NCI-H1417 (cell line): ENCODE data around the gene UMPS.
"Not testable (repeated sequence)": the region's sequence is repeated elsewhere in the genome, so short reads cannot be mapped to it uniquely, and the experiment has no call there.

ENCODE experiments used
- DNase-seq, 3 experiments: peaks; one replicate each; lab custom pipeline; 2025; lab: John Stamatoyannopoulos, UW

The UMPS gene

DNA sequence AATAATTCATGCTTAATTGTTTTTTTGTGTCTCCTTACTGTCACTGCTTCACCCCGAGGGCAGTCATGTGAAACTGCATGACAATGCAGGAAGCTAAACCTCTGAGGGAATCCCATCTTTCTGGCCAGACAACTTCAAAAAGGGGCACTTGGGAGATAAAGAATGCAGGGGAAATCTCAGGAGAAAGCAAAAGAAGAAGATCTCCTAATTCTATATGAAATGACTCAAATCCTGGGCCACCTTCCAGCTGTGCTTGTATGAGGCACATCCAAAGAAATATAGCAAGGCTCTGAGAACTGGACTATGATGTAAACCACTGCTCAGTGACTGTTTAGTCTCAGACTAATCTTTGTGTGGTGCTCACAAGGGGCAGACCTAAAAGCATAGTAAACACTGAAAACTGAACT, 22.6 kb upstream of the UMPS start:
- DNase-seq: no peak

DNA sequence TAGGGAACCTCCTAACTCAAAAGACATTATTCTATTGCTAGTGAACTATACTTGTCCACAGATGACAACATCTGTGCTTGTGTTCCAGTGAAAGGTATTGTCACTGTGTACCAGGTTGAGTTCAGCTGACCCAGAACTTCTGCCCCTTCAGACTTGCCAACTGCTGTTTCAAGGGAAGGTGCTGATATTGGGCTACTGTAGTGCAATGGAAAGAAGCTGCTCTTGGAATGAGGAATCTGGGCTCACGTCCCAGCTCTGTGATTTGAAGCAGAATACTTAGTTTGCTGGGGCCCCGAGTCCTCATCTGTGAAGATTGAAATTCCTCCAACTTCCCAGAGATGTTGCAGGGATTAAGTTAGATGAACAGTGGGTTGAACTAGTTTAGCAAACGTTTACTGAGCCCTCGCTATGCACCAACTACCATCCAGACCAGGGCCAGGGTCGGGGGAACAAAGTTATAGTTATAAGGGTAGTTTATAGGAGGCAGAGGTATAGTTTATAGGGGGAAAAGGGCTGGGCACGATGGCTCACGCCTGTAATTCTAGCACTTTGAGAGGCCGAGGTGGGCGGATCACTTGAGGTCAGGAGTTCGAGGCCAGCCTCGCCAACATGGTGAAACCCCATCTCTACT, 15.9 kb upstream of the UMPS start:
- no peak for DNase-seq

DNA sequence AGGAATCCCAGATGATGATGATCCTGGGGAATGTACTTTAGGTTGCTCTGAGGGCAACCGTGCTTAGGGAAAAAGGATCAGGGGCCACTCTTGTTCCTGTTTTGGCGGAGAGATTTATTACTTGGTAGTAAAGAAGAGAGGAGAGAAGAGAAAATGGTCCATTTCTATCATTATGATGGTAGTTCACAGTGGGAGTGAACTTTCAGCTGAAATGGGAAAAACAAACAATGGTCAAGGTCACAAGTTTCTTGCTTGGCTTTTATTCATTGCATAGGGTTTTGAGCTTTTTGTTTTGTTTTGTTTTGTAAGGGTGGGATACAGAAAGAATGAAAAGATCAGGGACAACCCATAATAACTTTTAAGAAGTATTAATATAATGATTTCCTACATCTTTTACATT, 7.7 kb upstream of the UMPS start:
- no peak for DNase-seq

DNA sequence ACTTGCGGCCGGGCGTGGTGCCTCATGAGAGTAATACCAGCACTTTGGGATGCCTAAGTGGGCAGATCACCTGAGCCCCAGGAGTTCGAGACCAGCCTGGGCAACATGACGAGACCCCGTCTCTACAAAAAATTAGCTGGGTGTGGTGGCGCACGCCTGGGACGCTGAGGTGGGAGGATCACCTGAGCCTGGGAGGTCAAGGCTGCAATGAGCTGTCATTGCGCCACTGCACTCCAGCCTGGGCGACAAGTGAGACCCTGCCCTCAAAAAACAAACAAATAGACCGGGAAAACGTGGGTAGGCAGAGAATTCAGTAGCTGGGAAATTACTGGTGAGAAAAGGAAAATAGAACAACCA, 667 bp downstream of the UMPS start:
- DNase-seq: no peak

DNA sequence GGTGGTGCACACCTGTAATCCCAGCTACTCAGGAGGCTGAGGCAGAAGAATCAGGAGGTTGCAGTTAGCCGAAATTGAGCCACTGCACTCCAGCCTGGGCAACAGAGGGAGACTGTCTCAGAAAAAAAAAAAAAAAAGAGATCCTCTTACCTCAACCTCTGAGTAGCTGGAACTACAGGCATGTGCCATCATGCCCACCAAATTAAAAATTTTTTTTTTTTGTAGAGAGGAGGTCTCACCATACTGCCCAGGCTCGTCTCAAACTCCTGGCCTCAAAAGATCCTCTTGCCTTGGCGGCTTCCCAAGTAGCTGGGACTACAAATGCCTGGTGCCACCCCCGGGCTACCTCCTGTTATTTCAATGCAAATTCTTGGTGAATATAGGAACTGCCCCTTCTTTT, 1.5 kb downstream of the UMPS start:
- no peak for DNase-seq

DNA sequence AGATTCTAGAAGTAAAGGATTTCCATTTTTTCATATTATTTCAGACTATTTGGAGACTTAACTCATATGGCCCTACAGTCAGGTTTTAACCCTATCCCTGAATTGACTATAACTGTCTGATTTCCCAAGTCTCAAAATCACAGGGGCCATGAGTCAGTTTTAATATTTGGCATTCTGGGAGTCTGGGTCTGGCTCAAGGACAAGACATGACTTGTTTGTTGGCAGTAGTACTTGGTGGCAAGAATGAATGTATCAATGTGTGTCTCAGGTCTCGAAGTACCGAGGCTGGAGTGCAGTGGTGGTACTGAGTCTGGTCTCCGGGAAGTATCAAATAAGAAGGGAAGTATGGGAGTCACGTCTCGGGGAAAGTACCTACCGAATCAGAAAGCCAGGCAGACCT, 10.8 kb downstream of the UMPS start:
- no peak for DNase-seq

DNA sequence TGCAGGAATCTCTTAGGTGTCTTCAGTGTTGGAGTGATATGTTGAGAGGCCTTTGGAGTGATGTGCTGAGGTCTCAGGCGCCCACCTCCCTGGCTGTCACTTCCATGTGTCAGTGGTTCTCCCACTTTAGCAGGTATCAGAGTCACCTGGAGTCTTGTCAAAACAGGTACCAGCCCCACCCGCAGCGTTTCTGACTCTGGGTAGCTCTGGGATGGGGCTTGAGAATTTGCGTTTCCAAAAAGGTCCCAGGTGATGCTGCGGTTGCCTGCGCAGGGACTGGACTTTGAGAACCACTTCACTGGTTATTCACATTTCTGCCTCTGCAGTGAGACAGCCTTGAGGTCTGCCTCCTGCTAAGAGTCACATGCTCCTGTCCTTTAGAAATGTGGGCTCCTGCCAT, 15.5 kb downstream of the UMPS start:
- no peak for DNase-seq

DNA sequence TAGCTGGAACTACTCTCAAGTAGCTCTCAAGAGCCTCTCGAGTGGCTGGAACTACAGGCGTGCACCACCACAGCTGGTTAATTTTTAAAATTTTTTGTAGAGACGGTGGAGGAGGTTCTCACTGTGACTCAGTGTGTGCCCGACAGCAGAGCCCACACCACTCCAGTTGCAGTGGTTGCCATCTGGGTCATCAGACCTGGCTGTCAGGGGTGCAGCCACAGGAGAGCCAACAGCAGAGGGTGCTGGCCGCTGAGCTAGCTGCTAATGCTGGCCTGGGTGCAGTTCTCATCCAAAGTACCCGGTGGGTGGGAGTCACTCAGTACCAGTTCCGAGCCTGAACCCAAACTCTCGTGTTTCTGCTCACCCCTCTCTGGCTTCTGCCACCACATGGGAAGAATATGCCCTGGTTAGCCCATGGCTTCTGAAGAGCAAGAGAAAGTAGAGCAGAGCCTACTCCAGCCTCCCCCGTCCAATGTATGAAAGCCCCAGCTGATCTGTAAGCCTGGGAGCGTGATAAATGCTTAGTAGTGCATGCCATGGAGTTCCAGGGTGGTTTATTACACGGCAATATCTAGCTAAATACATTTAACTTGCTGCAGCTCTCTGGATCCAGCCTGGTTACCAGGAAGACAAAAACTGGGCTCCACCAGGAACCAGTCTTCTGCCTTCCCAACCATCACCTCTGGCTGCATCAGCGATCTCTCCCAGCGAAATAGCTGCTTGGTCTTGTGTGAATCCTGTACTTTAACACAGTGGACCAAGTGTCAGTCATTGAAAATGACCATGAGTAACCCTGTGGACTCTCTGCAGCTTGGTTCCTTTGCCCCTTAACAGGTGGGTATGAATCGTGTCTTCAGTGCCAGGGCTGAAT, 17.1 kb downstream of the UMPS start:
- peak in 1 of 3 experiments; percentile 22 for DNase-seq

DNA sequence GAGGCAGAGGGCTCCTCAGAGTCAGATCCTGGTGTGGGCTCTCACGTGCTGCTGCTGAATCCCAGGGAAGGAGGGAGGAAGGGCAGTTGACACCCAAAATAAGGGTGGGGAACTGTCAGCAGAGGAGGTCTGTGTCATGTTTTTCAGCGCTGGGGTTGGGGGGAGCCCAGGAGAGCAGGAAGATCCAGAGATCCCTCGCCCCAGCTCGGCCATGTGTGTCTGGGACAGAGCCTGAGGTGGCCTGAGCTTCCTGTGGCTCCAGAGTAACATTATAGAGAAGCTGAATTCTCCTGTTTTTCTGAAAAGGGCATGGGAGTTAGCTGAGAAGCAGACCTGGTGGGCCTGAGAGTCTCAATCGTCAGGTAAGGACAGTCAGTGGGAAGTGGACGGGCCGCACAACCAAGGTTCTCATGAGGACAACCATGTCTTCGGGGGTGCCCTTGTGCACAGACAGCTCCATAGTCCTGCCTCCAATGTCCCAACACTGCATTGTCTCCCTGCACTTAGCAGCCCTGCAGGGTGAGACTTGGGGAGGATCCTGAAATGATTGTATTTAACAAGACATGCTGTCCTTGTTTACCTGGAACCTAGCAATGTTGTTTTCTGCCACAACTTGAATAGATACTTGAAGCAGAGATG, 18.4 kb downstream of the UMPS start:
- DNase-seq: no peak

DNA sequence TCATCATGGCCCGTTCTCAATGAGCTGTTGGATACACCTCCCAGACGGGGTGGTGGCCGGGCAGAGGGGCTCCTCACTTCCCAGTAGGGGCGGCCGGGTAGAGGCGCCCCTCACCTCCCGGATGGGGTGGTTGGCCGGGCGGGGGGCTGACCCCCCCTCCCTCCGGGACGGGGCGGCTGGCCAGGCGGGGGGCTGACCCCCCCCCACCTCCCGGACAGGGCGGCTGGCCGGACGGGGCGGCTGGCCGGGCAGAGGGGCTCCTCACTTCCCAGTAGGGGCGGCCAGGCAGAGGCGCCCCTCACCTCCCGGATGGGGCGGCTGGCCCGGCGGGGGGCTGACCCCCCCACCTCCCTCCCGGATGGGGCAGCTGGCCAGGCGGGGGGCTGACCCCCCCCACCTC, 19.6 kb downstream of the UMPS start:
- DNase-seq: not testable (repeated sequence)

DNA sequence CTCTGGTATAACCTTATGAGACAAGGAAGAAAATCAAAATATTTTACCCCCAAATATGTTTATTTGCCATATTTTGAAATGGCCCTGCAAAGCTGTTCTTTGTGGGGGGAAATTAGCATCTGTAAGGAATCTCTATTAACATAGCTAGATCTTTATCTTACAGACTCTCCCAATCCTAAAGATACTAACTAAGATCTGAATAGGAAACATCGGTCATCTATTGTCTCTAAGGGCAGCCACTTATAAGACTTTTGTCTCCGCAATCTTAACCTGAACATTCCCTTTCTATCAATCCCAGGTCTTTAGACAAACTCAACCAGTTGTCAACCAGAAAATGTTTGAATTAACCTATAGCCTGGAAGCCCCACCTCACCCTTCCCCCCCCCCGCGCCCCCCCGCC, 21.2 kb downstream of the UMPS start:
- DNase-seq: no peak

DNA sequence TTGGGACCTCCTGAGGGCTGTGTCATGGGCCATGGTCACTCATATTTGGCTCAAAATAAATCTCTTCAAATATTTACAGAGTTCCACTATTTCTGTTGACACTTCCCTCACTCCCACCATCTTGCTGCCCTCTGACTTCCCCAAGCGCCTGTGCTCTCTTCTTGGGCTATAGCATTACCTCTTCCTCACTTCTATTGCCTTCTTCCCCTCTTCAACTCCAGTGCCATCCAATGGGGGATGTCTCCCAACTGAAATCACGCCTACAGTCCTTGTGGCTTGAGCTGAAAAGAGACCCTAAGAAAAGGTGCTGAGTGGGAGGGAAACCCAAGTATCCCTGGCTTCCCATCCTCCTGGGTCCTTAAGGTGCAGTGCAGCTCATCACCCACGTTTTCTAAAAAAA, 21.8 kb downstream of the UMPS start:
- DNase-seq: no peak

DNA sequence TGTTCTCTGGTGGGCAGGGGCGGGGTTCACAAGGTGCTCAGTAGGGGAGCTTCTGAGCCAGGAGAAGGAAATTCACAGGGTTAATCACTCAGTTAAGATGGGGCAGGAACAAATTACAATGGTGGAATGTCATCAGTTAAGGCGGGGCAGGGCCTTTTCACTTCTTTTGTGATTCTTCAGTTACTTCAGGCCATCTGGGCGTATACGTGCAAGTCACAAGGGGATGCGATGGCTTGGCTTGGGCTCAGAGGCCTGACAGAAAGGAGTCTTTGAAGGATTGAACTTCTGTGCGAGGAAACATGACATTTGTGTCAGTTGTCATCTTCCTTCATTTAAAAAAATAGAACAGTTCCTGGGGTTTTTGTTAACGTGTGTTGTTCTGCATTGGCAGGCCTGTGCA, 27.7 kb downstream of the UMPS start:
- not testable (repeated sequence) for DNase-seq

DNA sequence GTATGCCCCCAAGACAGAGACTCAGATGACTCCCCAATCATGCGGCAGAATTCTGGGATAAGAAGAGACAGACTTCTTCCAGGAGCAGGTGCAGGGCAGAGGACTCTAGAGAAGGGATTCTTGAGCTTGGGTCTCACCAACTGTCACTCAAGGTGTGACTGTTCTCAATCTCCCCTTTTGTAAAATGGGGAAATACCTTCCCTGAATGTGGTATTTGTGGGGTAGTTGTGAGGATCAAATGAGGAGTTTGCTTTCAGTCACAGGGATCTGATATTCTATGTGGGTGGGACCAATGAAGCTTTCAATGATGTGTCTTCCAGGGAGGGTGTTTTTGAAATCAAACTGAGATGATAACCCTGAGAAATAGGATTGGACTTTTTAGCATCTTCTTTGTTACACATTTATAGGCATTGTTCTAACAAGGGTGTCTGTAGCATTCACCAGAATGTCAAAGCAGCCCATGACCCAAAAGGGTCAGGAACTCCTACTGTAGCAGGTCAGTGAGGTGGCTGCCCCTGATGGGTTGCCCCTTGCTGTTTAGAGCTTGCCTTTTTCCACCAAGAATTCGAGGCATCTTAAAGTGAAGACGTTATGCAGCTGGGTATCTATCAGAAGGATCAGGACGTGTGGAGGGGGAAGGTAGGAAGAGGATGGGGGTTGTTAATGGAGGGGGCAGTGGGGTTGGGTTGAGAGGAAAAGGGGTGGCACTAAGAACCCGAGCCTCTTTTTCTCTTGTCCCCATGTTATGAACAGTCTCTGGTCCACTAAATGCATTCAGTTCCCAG, 28.8 kb downstream of the UMPS start:
- no peak for DNase-seq

DNA sequence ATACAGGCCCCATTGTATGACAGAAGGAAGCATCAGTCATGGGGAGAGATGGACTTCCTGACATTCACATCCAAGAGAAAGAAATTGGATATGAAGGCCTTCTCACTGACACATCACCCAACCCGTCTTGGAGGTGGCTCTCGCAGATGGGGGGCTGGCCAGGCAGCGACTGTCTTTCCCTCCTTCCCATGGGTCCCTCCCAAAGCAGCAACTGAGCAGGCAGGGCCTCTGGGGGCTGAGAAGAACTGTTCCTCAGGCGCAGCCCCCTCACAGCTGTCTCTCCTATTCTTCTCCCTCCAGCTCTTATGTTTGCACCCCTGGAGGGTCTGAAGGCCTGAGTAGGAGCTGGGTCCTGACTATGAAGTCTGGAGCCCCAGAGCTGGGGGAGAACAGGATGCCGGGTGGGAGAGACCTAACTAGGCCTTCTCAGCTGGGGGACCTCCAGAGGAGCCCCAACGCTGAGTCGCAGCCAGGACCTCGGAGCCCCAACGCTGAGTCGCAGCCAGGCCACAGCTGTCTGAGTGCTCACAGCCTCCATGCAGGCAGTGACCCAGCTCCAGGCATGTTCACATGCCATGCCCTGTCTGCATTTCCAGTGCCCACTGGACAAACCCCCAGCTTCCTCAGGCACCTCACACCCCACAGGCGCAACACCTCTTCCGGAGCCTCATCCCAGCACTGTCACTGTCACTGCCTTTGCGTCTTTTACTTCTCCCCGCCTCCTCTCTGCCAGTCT, 29.6 kb downstream of the UMPS start:
- no peak for DNase-seq

DNA sequence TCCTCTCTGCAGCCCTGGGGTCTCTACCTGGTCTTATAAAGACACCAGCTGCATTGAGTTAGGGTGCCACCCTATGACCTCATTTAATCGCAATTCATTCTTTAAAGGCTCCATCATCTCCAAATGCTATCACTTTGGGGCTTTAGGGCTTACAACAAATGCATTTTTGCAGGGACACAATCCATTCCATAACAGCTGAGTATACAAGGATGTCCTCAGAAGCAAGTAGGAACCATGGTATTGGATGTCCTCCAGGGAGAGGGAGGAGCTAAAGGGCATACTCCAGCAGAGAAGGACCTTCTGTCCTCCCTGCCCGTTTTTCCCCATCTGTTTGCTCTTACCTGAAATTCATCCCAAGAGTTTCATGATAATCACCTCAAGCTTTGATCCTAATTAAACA, 30.3 kb downstream of the UMPS start:
- DNase-seq: no peak

DNA sequence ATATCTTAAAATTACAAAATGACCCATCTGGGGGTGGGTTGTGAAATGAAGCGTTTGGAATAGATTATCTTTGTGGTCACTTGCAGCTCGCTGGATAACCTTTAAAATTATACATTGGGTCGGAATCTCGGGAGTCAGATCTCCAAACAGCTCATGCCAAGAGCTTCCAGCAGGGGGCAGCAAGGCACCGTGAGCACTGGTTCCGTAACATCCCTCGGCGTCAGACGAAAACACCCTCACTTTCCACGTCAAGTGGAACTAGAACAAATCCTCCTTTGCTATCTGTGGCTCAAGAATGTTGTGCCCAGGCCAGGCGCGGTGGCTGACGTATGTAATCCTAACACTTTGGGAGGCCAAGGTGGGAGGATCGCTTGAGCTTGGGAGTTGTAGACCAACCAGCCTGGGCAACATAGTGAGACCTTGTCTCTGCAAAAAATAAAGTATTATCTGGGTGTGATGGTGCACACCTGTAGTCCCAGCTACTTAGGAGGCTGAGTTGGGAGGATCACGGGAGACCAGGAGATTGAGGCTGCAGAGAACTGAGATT, 31.1 kb downstream of the UMPS start:
- DNase-seq: peak; percentile 66 to 86 (median 85)

DNA sequence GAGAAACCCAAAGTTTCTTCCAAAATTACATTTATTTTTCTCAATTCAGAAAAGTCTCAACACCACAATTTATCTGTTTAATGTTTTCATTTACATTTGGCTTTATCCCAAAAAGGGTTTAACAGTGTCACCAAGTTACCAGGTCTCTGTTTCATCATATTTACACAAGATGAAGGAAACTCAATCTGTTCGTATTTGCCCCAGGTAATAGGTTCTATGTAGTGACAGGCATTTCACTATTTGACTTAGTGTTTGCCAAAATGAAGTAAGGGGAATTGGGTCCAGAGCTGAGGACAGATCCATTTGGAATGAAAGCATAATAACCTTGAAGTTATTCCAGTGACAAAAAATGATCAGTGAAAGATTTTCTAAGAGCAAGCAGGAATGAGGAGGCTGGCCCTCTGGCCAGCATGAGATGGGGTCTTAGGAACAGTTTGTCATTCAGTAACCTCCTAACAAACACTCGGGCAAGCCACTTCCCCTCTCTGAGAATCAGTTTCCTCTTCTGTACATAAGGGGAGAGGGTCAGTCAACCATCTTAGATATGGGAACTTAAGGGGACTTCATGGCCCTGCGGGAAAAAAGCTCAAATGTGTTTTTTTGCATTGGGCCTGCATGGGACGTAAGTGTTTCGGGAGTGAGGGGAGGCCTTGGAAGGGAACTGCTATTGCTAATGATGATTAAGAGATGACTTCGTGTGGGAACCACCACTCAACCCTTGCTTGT, 31.8 kb downstream of the UMPS start:
- no peak for DNase-seq

DNA sequence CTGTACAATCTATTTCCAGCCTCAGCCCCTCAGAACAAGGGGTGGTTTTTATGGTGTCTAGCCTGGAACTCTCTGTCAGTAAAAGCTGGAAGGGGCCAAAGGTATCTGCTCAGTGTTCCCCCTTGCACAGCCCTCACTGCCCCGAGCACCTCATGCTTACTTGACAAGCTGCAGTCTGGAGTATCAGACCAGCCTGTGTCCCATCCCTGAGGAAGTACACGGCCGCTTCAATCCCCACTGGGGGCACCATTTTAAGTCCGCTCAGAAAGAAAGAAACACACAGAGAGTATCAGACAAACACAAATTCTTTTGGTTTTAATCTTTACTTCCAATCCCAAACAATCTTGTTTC, 32.4 kb downstream of the UMPS start:
- no peak for DNase-seq

DNA sequence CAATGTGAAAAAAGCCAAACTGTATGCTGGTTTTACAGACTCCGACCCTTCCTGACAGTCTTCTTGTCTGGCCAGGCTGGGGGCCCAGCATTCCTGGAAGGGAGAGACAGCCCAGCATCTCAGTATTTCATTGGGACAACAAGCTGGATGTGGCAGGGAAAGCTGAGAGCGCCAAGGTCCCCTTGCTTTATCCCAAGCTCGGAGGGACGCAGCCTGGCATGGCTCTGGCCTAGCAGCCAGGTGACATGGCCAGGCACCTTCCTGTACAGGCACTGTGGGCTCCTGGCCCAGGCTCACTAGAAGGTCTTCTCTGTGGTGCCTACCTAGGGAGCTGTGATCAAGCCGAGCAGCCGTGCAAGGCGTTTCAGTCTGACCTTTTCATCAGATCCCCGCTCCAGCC, 33.0 kb downstream of the UMPS start:
- no peak for DNase-seq
